PC-9 (cell line): Measurements from ENCODE around the gene CAT. TPM values are rescaled to one million over a fixed set of nuclear protein-coding genes. Genes with fewer than 3 reads are reported as not detected.
A peak's percentile ranks its signal among the peaks of the same experiment; 100 is the strongest.

Source experiments
- BruUV-seq: library from RNA; stranded (reverse); fragments of 400-500 nt; replicated peaks from 2 replicates; lab custom pipeline; 2021; lab: Mats Ljungman, UMichigan
- CTCF ChIA-PET: fragments of 300-600 bp; sonication (Branson Sonifier 250); formaldehyde crosslinking; loops from one replicate; lab custom pipeline; 2022; ENCODE audit warnings: antibody characterized with exemption; lab: Charles Lee
- POLR2A ChIA-PET: fragments of 300-600 bp; sonication (Branson Sonifier 250); formaldehyde crosslinking; loops from one replicate; lab custom pipeline; 2022; ENCODE audit warnings: antibody characterized with exemption; ENCODE audit not compliant: unreplicated experiment; lab: Charles Lee
- DNase-seq, 2 experiments: peaks; one replicate each; pipeline versions ENCODE4 v3.0.0 to v3.0.0-alpha.2; 2015 to 2022; ENCODE audit warnings: mixed read lengths in 1 of 2
- H2AFZ ChIP-seq: fragments of 200-600 bp; sonication (generic); 2 replicates; pipeline ENCODE4 v1.8.1; 2017; ENCODE audit warnings: antibody characterized with exemption
- H3F3A ChIP-seq: fragments of 200-600 bp; sonication (generic); 2 replicates; pipeline ENCODE4 v1.8.1; 2017; ENCODE audit warnings: antibody characterized with exemption, mild to moderate bottlenecking, low read depth; ENCODE audit not compliant: insufficient read depth
- H3K27ac ChIP-seq: fragments of 200-600 bp; sonication (generic); 2 replicates; pipeline ENCODE4 v1.6.1; 2016; ENCODE audit warnings: mixed run types
- H3K27me3 ChIP-seq: fragments of 200-600 bp; sonication (generic); 2 replicates; pipeline ENCODE4 v1.6.1; 2016; ENCODE audit warnings: low read depth, mixed run types; ENCODE audit not compliant: insufficient read depth
- H3K36me3 ChIP-seq: fragments of 200-600 bp; sonication (generic); 2 replicates; pipeline ENCODE4 v1.6.1; 2016; ENCODE audit warnings: low read depth, mixed run types
- H3K4me1 ChIP-seq: fragments of 200-600 bp; sonication (generic); replicated peaks from 2 replicates; pipeline ENCODE4 v1.6.1; 2016; ENCODE audit warnings: mixed run types; ENCODE audit not compliant: insufficient read depth
- H3K4me2 ChIP-seq: fragments of 200-600 bp; sonication (generic); 2 replicates; pipeline ENCODE4 v1.6.1; 2017; ENCODE audit warnings: mixed run types
- H3K4me3 ChIP-seq: fragments of 200-600 bp; sonication (generic); 2 replicates; pipeline ENCODE4 v1.6.1; 2016; ENCODE audit warnings: mixed run types
- H3K79me2 ChIP-seq: fragments of 200-600 bp; sonication (generic); 2 replicates; pipeline ENCODE4 v1.6.1; 2017; ENCODE audit warnings: low read depth, mixed run types
- H3K9me2 ChIP-seq: fragments of 200-600 bp; sonication (generic); 2 replicates; pipeline ENCODE4 v1.8.1; 2017; ENCODE audit warnings: mild to moderate bottlenecking; ENCODE audit not compliant: insufficient read depth
- H3K9me3 ChIP-seq: fragments of 200-600 bp; sonication (generic); 2 replicates; pipeline ENCODE4 v1.8.1; 2016; ENCODE audit warnings: low read depth; ENCODE audit not compliant: insufficient read depth
- H4K20me1 ChIP-seq: fragments of 200-600 bp; sonication (generic); 2 replicates; pipeline ENCODE4 v1.8.1; 2017; ENCODE audit not compliant: insufficient read depth
- CTCF ChIP-seq: fragments of 200-600 bp; sonication (generic); conservative IDR thresholded peaks from 2 replicates; pipeline ENCODE4 v1.6.1; 2017; ENCODE audit warnings: mixed run types, antibody characterized with exemption, mild to moderate bottlenecking, moderate library complexity
- EZH2 ChIP-seq: fragments of 200-600 bp; sonication (generic); IDR thresholded peaks from 2 replicates; pipeline ENCODE4 v1.8.0; 2017; ENCODE audit warnings: antibody characterized with exemption, low read depth
- intact Hi-C: fragments of 100-400 bp; cut with micrococcal nuclease; formaldehyde crosslinking; loops from one replicate; pipeline ENCODE4 v1.10.0; 2022; ENCODE audit not compliant: unreplicated experiment
- total RNA-seq: library from RNA; stranded (reverse); gene quantifications from 2 replicates; pipeline ENCODE4 v1.2.3, GENCODE V29; 2021

The CAT gene
- total RNA-seq, 1 experiment from 2014 or later, result 63.4 TPM

- Histone ChIP-seq H3K4me3 (no peak overlapping the region), H3K9me2 (no peaks in the 10 kb centered on the region), H3K9me3 (no peaks in the 10 kb centered on the region), H3K36me3 (no peaks in the 10 kb centered on the region), H3K27me3 (no peaks in the 10 kb centered on the region), H3K4me2 (no peak overlapping the region), H3K27ac (no peak overlapping the region), H3F3A (peaks cover 13% of the 10 kb centered on the region), H3K4me1 (peaks cover 21% of the 10 kb centered on the region), H3K79me2 (no peaks in the 10 kb centered on the region), H2AFZ (no peak overlapping the region), H4K20me1 (no peaks in the 10 kb centered on the region)
- intact Hi-C loops, result no loop called here
- CTCF ChIA-PET, result interaction anchor here (0.7 kb wide), 1 partner anchor 22 kb away, joined by 4 read pairs; no protein-coding TSS in a partner anchor
- BruUV-seq, result no TSS peak
- POLR2A ChIA-PET, result no interaction called here
- DNase-seq, result peak in 1 of 2 experiments; percentile 8
- TF ChIP-seq CTCF (no peak), EZH2 (no peak)
Observed at GRCh38 chr11:34432822-34433221, 5.9 kb upstream of the CAT start.

GRCh38 chr11:34433899-34434298 is 4.8 kb upstream of the CAT start:
- Histone ChIP-seq H3K4me2 (no peak overlapping the region), H3K9me2 (no peaks in the 10 kb centered on the region), H3K36me3 (no peaks in the 10 kb centered on the region), H2AFZ (no peak overlapping the region), H4K20me1 (no peaks in the 10 kb centered on the region), H3K79me2 (0 out of 2 replicates have a peak, but pooled peaks cover under 1% of the 10 kb centered on the region), H3K27me3 (no peaks in the 10 kb centered on the region), H3K4me1 (peaks cover 15% of the 10 kb centered on the region), H3K9me3 (no peaks in the 10 kb centered on the region), H3F3A (peaks cover 4% of the 10 kb centered on the region; the same call in 1 of the 2 replicates), H3K27ac (no peak overlapping the region), H3K4me3 (no peak overlapping the region)
- ChIA-PET CTCF (no interaction called here), POLR2A (no interaction called here)
- peak in 1 of 2 experiments; percentile 23 for DNase-seq
- BruUV-seq, result no TSS peak
- intact Hi-C loops, result no loop called here
- no peak for TF ChIP-seq CTCF
- no peak for TF ChIP-seq EZH2

GRCh38 chr11:34437224-34438125 is 1.3 kb upstream of the CAT start:
- Histone ChIP-seq H4K20me1 (peaks cover 4% of the 10 kb centered on the region), H3K36me3 (peaks cover 12% of the 10 kb centered on the region; the same call in 1 of the 2 replicates), H3K4me2 (peak overlapping the region; percentile 99), H3K4me3 (peak overlapping the region; percentile 90), H3K9me3 (peaks cover 6% of the 10 kb centered on the region; the same call in 1 of the 2 replicates), H3K79me2 (peaks cover 36% of the 10 kb centered on the region), H3K9me2 (no peaks in the 10 kb centered on the region), H3K27me3 (no peaks in the 10 kb centered on the region), H3K27ac (no peak overlapping the region), H2AFZ (no peak overlapping the region), H3F3A (no peaks in the 10 kb centered on the region), H3K4me1 (peaks cover 20% of the 10 kb centered on the region)
- ChIA-PET POLR2A (interaction anchor here (0.9 to 1.0 kb wide), 2 partner anchors 9 to 41 kb away, joined by 3 to 5 read pairs; no protein-coding TSS in a partner anchor), CTCF (interaction anchor here (1.6 kb wide), 1 partner anchor 71 kb away, joined by 4 read pairs; no protein-coding TSS in a partner anchor)
- no TSS peak for BruUV-seq
- no peak for DNase-seq
- TF ChIP-seq EZH2 (no peak), CTCF (no peak)
- intact Hi-C loops, result loop anchor here (2.0 to 5.0 kb wide), 2 partner anchors 40 to 67 kb away; no protein-coding TSS in a partner anchor
